ENCODE measurements around the gene TRIML1. TPM values are rescaled to one million over a fixed set of nuclear protein-coding genes. Genes with fewer than 3 reads are reported as not detected.
"Not testable (repeated sequence)": the region's sequence is repeated elsewhere in the genome, so short reads cannot be mapped to it uniquely, and the experiment has no call there.

Gene TRIML1
- total RNA-seq, 1 experiment from 2014 or later = not detected

DNA sequence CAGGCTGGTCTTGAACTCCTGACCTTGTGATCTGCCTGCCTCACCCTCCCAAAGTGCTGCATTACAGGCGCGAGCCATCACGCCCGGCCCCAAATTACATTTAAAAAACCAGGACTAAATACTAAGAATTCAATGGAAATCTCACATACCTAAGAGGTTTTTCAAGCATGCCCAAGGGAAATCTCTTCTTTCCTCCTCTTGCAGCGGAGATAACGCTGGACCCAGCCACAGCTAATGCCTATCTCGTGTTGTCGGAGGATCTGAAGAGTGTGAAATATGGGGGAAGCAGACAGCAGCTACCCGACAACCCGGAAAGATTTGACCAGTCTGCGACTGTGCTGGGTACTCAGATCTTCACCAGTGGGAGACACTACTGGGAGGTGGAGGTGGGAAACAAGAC lies 7.4 kb downstream of the TRIML1 start:
- in situ Hi-C loops (cut with HindIII; ENCODE audit: low sequenced_read_pairs) = no loop called here
- no peak for DNase-seq (ENCODE audit: low spot score)

DNA sequence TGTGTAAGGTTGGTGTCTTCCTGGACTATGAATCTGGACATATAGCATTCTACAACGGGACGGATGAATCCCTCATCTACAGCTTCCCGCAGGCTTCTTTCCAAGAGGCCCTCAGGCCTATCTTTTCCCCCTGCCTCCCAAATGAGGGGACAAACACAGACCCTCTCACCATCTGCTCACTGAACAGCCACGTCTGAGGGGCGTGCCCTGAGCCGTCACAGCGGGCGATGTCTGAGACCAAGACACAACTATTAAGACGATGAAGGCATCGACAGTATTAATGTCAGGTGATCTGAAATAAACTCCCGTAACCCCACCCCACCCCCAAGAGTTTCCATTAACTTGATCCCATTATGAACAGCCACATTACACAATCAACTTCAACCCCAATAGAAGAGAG lies 7.9 kb downstream of the TRIML1 start:
- no peak for DNase-seq (ENCODE audit: low spot score)
- in situ Hi-C loops (cut with HindIII; ENCODE audit: low sequenced_read_pairs) = no loop called here

GRCh38 chr4:188147776-188148175 lies 8.5 kb downstream of the TRIML1 start:
- no peak for DNase-seq (ENCODE audit: low spot score)
- in situ Hi-C loops (cut with HindIII; ENCODE audit: low sequenced_read_pairs) = no loop called here

- in situ Hi-C loops (cut with HindIII; ENCODE audit: low sequenced_read_pairs) = no loop called here
Observed at GRCh38 chr4:188154668-188155405, 15.6 kb downstream of the TRIML1 start.

GRCh38 chr4:188158336-188158735 lies 19.1 kb downstream of the TRIML1 start:
- in situ Hi-C loops (cut with HindIII; ENCODE audit: low sequenced_read_pairs) = no loop called here
- DNase-seq (ENCODE audit: low spot score) = no peak

More at GRCh38 chr4:188154668-188155405, 15.6 kb downstream of the TRIML1 start:
- DNase-seq (ENCODE audit: low spot score) = no peak

DNA sequence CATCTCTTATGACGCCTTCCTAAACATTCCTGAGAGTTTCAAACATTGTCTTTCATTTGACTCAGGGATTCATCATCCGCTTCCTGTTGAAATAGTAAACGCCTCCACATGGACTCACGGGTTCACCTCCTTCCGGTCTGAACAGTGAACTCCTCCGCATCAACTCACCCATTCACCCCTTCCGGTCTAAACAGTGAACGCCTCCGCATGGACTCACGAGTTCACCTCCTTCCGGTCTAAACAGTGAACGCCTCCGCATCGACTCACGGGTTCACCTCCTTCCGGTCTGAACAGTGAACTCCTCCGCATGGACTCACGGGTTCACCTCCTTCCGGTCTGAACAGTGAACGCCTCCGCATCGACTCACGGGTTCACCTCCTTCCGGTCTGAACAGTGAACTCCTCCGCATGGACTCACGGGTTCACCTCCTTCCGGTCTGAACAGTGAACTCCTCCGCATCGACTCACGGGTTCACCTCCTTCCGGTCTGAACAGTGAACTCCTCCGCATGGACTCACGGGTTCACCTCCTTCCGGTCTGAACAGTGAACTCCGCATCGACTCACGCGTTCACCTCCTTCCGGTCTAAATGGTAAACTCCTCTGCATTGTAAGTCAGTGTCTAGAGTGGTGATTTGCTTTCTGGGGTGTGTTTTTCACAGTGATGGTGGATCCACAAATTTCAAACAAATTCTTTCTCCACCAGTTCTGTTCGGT lies 20.4 kb downstream of the TRIML1 start:
- in situ Hi-C loops (cut with HindIII; ENCODE audit: low sequenced_read_pairs); DNase-seq (ENCODE audit: low spot score): not testable (repeated sequence)

GRCh38 chr4:188160406-188160805 lies 21.2 kb downstream of the TRIML1 start:
- no peak for DNase-seq (ENCODE audit: low spot score)
- in situ Hi-C loops (cut with HindIII; ENCODE audit: low sequenced_read_pairs) = no loop called here

GRCh38 chr4:188161167-188161566 lies 21.9 kb downstream of the TRIML1 start:
- in situ Hi-C loops (cut with HindIII; ENCODE audit: low sequenced_read_pairs) = no loop called here
- no peak for DNase-seq (ENCODE audit: low spot score)

- DNase-seq (ENCODE audit: low spot score) = no peak
- in situ Hi-C loops (cut with HindIII; ENCODE audit: low sequenced_read_pairs) = no loop called here
Observed at GRCh38 chr4:188162698-188163097, 23.5 kb downstream of the TRIML1 start.

DNA sequence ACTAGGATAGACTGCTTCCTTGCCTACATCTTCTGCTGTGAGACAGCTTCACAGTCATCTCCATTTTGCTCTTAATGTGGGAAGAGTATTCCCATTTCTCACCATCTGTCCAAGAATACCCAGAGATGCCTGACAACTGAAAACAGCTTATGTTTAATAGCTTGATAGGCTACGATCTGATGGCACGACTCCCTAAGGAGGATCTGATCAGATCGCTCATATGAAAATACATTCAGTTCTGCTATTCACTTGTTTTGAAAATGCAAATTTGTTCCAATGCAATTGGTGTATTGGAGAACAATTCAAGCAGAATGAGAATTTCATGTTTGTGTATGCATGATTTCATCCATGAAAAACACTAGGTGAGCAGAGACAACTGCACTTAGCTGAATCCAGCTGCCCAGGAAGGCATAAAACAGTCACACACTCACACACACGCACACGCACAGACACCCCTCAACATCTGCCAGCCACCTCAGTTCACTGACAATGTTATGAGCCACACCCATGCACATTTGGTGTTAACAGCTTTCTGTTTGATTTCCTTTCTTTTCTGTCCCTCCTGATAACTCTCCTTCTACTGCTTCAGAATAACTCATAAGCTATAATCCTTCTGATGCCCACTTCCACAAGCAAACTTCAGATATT lies 29.6 kb downstream of the TRIML1 start:
- in situ Hi-C loops (cut with HindIII; ENCODE audit: low sequenced_read_pairs) = no loop called here
- no peak for DNase-seq (ENCODE audit: low spot score)

DNA sequence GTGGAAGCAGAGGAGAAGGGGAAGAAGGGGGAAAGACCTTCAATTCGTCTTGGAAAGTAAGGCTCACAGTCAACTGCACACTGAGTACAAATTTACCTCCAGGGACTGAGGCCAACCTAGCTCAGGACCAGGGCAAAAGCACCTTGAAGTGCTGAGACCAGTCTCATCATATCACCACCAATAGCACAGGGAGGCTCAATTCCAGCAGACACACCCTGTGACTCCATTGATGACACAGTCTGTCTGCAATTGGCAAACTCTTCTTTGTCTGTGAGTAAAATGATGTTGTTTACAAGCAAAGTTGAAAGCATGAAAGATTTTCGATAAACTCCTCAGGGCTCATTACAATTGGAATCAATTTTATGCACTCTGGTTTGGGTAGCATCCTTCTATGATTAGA lies 32.3 kb downstream of the TRIML1 start:
- DNase-seq (ENCODE audit: low spot score) = no peak
- in situ Hi-C loops (cut with HindIII; ENCODE audit: low sequenced_read_pairs) = no loop called here

- DNase-seq (ENCODE audit: low spot score) = no peak
- in situ Hi-C loops (cut with HindIII; ENCODE audit: low sequenced_read_pairs) = no loop called here
Observed at GRCh38 chr4:188175288-188175687, 36.0 kb downstream of the TRIML1 start.

DNA sequence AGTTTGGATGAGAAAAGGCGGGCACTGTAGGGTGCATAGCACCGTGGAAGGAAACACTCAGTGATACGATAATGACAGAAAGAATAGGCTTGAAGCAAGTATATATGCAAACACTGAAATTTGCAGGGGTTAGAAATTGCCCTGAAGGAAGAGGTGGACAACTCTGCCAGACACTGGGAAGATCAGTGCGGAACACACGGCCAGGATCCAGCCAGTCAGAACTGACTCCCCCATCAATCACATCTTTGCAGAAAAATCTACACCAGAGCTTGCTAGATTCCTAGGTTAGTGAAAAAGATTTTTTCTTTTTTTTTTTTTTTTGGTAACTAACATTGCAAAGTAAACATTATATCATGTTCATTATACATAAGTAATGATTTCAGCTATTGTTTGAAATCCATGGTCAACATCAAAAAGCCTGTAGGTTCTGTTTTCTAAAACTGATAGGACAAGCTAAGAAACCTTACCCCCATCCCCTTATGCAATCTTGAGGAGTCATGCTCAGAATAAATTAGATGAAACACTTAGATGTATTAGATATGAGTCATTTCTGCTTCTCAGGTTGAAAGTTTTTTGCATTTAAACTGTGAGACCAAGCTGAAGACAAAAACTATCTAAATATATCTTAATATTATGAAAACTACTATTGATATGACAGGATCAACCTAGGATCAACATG lies 38.9 kb downstream of the TRIML1 start:
- no peak for DNase-seq (ENCODE audit: low spot score)
- in situ Hi-C loops (cut with HindIII; ENCODE audit: low sequenced_read_pairs) = no loop called here

DNA sequence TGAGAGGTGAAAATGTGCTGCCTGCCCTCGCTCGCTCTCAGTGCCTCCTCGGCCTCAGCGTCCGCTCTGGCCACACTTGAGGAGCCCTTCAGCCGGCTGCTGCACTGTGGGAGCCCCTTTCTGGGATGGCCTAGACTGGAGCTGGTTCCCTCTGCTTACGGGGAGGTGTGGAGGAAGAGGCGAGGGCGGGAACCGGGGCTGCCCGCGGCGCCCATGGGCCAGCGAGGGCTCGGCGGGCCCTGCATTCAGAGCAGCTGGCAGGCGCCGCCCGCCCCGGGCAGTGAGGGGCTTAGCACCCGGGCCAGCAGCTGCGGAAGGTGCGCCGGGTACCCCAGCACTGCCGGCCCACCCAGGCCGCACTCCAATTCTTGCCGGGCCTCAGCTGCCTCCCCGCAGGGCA lies 39.6 kb downstream of the TRIML1 start:
- DNase-seq (ENCODE audit: low spot score) = no peak
- in situ Hi-C loops (cut with HindIII; ENCODE audit: low sequenced_read_pairs) = no loop called here

GRCh38 chr4:188187106-188187505 lies 47.9 kb downstream of the TRIML1 start:
- in situ Hi-C loops (cut with HindIII; ENCODE audit: low sequenced_read_pairs) = no loop called here
- no peak for DNase-seq (ENCODE audit: low spot score)

DNA sequence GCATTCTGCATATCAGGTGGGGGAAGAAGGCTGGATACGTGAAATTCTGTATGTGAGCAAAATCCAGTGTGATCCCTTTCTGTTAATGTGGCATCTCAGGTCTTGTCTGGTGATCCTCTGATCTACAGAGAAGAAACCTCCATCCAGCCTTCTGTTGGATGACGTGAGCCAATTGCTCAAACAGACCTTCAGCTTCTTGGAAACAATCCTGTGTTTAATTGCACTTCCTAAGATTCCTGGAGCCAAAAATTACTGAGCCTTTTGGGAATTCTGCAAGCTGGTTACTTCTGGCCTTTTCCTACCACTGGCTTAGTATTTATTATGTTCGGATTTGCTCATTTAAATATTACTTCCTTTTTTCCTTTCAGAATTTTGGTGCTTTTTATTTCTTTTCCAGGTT lies 51.2 kb downstream of the TRIML1 start:
- in situ Hi-C loops (cut with HindIII; ENCODE audit: low sequenced_read_pairs) = no loop called here
- DNase-seq (ENCODE audit: low spot score) = no peak

GRCh38 chr4:188194421-188194820 lies 55.2 kb downstream of the TRIML1 start:
- DNase-seq (ENCODE audit: low spot score) = no peak
- in situ Hi-C loops (cut with HindIII; ENCODE audit: low sequenced_read_pairs) = no loop called here

GRCh38 chr4:188195389-188195985 lies 56.2 kb downstream of the TRIML1 start:
- in situ Hi-C loops (cut with HindIII; ENCODE audit: low sequenced_read_pairs) = no loop called here
- DNase-seq (ENCODE audit: low spot score) = no peak

- DNase-seq (ENCODE audit: low spot score) = no peak
- in situ Hi-C loops (cut with HindIII; ENCODE audit: low sequenced_read_pairs) = no loop called here
Observed at GRCh38 chr4:188196134-188196735, 57.0 kb downstream of the TRIML1 start.

All from G401 (cell line).